Natural killer cell (primary cell): ENCODE results near the gene C16orf78. TPM values are rescaled to one million over a fixed set of nuclear protein-coding genes. Genes with fewer than 3 reads are reported as not detected.

ENCODE experiments used
- ATAC-seq, 3 donors: fragments of 150-1000 bp in 2 of 3; fragments of 200-7000 bp in 1 of 3; cut with Tn5 transposase; 1 replicate in 1 of 3; 2 replicates in 2 of 3; pipeline ENCODE4 v1.10.0; 2021; ENCODE audit warnings: mild to moderate bottlenecking in 2 of 3, moderate library complexity in 2 of 3
- DNase-seq, 2 donors: peaks; one replicate each; pipeline versions ENCODE4 v3.0.0 to v3.0.0-alpha.2; 2013 to 2021; ENCODE audit warnings: mixed read lengths in 1 of 2
- H3K27ac ChIP-seq: one replicate; pipeline ENCODE4 v1.5.1; 2013; ENCODE audit warnings: mild to moderate bottlenecking, low read length
- H3K27me3 ChIP-seq: one replicate; pipeline ENCODE4 v1.6.1; 2013; ENCODE audit warnings: low read length; ENCODE audit not compliant: control insufficient read depth, insufficient read depth
- H3K36me3 ChIP-seq: one replicate; pipeline ENCODE4 v1.6.1; 2013; ENCODE audit warnings: low read length; ENCODE audit not compliant: control insufficient read depth, insufficient read depth
- H3K4me1 ChIP-seq: one replicate; pipeline ENCODE4 v1.6.1; 2013; ENCODE audit warnings: low read length; ENCODE audit not compliant: control insufficient read depth, insufficient read depth
- H3K4me3 ChIP-seq: one replicate; pipeline ENCODE4 v1.5.1; 2013; ENCODE audit warnings: low read length
- H3K9me3 ChIP-seq: one replicate; pipeline ENCODE4 v1.6.1; 2013; ENCODE audit warnings: low read length; ENCODE audit not compliant: control insufficient read depth, insufficient read depth
- H3K27ac Mint-ChIP-seq, 2 donors: one replicate each; pipeline ENCODE4 v1.8.0; 2022; ENCODE audit warnings: mild to moderate bottlenecking in 2 of 2, mixed read lengths in 2 of 2, moderate library complexity in 1 of 2
- H3K27me3 Mint-ChIP-seq, 2 donors: one replicate each; pipeline ENCODE4 v1.8.0; 2022; ENCODE audit warnings: low read depth in 2 of 2, mixed read lengths in 2 of 2
- H3K36me3 Mint-ChIP-seq: one replicate; pipeline ENCODE4 v1.8.0; 2022; ENCODE audit warnings: mixed read lengths
- H3K4me1 Mint-ChIP-seq, 2 donors: one replicate each; pipeline ENCODE4 v1.8.0; 2022; ENCODE audit warnings: mixed read lengths in 2 of 2
- H3K4me3 Mint-ChIP-seq: one replicate; pipeline ENCODE4 v1.8.0; 2022; ENCODE audit warnings: mild to moderate bottlenecking, moderate library complexity, mixed read lengths
- H3K9me3 Mint-ChIP-seq, 2 donors: one replicate each; pipeline ENCODE4 v1.8.0; 2022; ENCODE audit warnings: mixed read lengths in 2 of 2
- CTCF ChIP-seq: fragments of 200-600 bp; IDR thresholded peaks from one replicate; pipeline ENCODE4 v1.8.0; 2022; ENCODE audit warnings: antibody characterized with exemption
- WGBS: methylation state at CpG from one replicate; pipeline ENCODE4 v1.1.7; 2013; ENCODE audit warnings: missing lambda C conversion rate; ENCODE audit not compliant: insufficient coverage; 5-methylcytosine and 5-hydroxymethylcytosine counted together
- intact Hi-C: fragments of 100-400 bp; cut with micrococcal nuclease; formaldehyde crosslinking; loops from one replicate; pipeline ENCODE4 v1.14.2; 2022
- total RNA-seq, 4 donors: library from RNA; stranded (reverse); fragments of 120-200 nt in 1 of 4; gene quantifications; one replicate each; pipeline versions ENCODE4 v1.2.3 to v1.2.4, GENCODE V29; 2013 to 2022

Gene C16orf78
- total RNA-seq, 3 donors from 2014 or later (not counting 1 experiment from before 2014, with no cell fraction given), result not detected

DNA sequence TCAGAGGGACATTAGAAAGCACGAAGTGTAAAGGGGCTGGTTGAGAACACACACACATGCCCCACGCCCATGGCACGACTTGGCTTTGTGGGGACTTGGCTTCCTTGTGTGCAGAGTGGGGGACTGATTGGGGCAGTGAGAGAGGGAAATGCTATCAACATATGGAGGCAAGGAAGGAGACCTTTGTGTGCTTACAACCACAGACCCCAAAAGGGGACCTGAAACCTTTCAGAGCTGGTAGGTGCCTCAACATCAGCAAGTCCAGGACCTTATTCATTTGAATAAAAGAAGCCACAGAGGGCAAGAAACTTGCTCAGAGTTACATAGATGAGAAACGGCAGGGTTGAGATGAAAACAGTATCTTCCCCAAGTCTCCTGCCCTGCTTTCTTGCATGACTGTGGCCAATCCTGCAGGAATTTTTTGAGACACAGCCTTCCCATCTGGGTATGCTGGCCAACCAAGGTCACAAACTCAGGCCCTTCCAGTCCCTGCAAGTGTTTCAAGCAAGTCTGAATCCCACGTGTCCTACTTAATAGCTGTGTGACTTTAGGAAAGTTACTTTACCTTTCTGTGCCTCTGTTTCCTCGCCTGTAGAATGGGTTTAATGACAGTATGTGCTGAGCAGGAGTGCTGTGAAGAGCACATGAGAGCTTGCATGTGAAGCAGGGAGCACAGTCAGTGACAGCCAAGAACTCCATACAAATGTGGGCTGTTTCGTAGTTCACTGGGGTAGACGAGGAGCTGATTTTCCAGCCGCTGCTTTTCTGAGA, 26.2 kb downstream of the C16orf78 start:
- Mint-ChIP-seq H3K9me3 (no peaks in the 10 kb centered on the region), H3K36me3 (no peaks in the 10 kb centered on the region), H3K27me3 (peaks cover 8 to 10% of the 10 kb centered on the region in 2 donors), H3K4me3 (no peak overlapping the region), H3K27ac (no peak overlapping the region), H3K4me1 (no peaks in the 10 kb centered on the region)
- no peaks in the 10 kb centered on the region for H3K36me3 ChIP-seq
- no peak overlapping the region for H3K4me3 ChIP-seq
- intact Hi-C loops, result loop anchor here (10.0 kb wide), 1 partner anchor 1405 kb away; no protein-coding TSS in a partner anchor
- H3K27ac ChIP-seq, result no peak overlapping the region
- no peaks in the 10 kb centered on the region for H3K9me3 ChIP-seq
- no peaks in the 10 kb centered on the region for H3K4me1 ChIP-seq
- WGBS, result 68% methylated on average over 9 of the region's 9 CpGs
- DNase-seq, result no peak
- TF ChIP-seq CTCF, result no peak
- no peak for ATAC-seq
- peaks cover 2% of the 10 kb centered on the region for H3K27me3 ChIP-seq

DNA sequence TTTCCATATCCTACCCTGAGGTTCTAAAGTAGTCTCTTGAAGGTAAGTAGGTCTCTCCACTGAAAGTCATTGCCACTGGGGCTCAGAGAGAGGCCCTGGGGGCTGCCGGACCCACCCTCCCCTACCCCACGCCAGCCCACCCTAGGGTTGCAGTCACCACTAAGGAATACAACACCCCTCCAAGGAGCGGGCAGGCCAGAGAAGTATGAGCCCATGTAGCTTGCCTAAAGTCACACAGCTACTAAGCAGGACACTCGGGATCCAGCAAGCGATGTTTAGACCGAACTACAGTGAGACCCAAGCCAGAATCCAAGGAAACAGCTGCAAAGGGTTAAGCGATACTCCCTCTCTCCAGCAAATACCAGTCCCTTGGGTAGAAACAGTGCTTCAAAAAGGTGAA, 27.0 kb downstream of the C16orf78 start:
- ATAC-seq (no peak), DNase-seq (no peak)
- H3K4me1 Mint-ChIP-seq, result no peaks in the 10 kb centered on the region
- H3K4me3 ChIP-seq, result no peak overlapping the region
- H3K27ac ChIP-seq, result no peak overlapping the region
- H3K27me3 ChIP-seq, result peaks cover 2% of the 10 kb centered on the region
- H3K27me3 Mint-ChIP-seq, result peaks cover 8 to 13% of the 10 kb centered on the region in 2 donors
- no peak overlapping the region for H3K27ac Mint-ChIP-seq
- no peaks in the 10 kb centered on the region for H3K36me3 ChIP-seq
- 90% methylated on average over 7 of the region's 7 CpGs for WGBS
- no peaks in the 10 kb centered on the region for H3K4me1 ChIP-seq
- no peak for TF ChIP-seq CTCF
- no peaks in the 10 kb centered on the region for H3K9me3 ChIP-seq
- intact Hi-C loops, result loop anchor here (10.0 kb wide), 1 partner anchor 1404 kb away; no protein-coding TSS in a partner anchor
- H3K9me3 Mint-ChIP-seq, result no peaks in the 10 kb centered on the region
- H3K4me3 Mint-ChIP-seq, result no peak overlapping the region
- no peaks in the 10 kb centered on the region for H3K36me3 Mint-ChIP-seq

- H3K27me3 ChIP-seq, result no peaks in the 10 kb centered on the region
- no peaks in the 10 kb centered on the region for H3K36me3 Mint-ChIP-seq
- H3K4me1 Mint-ChIP-seq, result no peaks in the 10 kb centered on the region
- peaks cover 0 to 9% of the 10 kb centered on the region in 2 donors for H3K27me3 Mint-ChIP-seq
- DNase-seq (no peak), ATAC-seq (no peak)
- H3K36me3 ChIP-seq, result no peaks in the 10 kb centered on the region
- no peak overlapping the region for H3K27ac ChIP-seq
- WGBS, result 70% methylated on average over 4 of the region's 4 CpGs
- TF ChIP-seq CTCF, result no peak
- H3K27ac Mint-ChIP-seq, result no peak overlapping the region
- no peaks in the 10 kb centered on the region for H3K9me3 Mint-ChIP-seq
- intact Hi-C loops, result loop anchor here (10.0 kb wide), 1 partner anchor 1400 kb away; no protein-coding TSS in a partner anchor
- no peak overlapping the region for H3K4me3 Mint-ChIP-seq
- H3K9me3 ChIP-seq, result no peaks in the 10 kb centered on the region
- H3K4me1 ChIP-seq, result peaks cover 4% of the 10 kb centered on the region
- H3K4me3 ChIP-seq, result no peak overlapping the region
These were observed 31.5 kb downstream of the C16orf78 start for GRCh38 chr16:49405123-49405522.
